ENCODE data around the gene TLK1. TPM values are rescaled to one million over a fixed set of nuclear protein-coding genes. Genes with fewer than 3 reads are reported as not detected.

TLK1 gene
- total and polyA plus RNA-seq, 9 of the 15 experiments (the other 6 are each of a cell fraction or from before 2014, with no cell fraction given), result 20.2 to 101 (median 40.5) TPM

DNA sequence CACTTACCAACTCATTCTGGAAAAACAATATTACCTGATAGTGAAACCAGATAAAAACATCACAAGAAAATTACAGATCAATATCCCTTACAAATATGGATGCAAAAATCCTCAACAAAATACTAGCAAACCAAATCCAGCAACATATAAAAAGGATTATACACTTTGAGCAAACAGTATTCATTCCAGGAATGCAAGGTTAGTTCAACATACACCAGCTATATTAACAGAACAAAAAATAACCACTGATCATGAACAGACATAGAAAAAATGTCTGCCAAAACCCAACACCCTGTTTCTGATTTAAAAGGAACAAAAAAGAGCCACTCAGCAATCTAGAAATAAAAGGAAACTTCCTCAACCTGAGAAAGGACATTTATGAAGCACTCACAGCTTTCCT lies 62.1 kb downstream of the TLK1 start:
- POLR2A ChIA-PET, result interaction anchor here (0.7 to 1.7 kb wide), 4 partner anchors 12 to 332 kb away, joined by 3 to 5 read pairs (median 3); no protein-coding TSS in a partner anchor
- in situ Hi-C loops (cut with MboI), result no loop called here
- H2AFZ ChIP-seq (ENCODE audit: low read depth, low read length), result no peak overlapping the region
- no peak overlapping the region for H3K4me2 ChIP-seq (ENCODE audit: insufficient read depth, low read length)
- TF ChIP-seq RBM17 (IDR thresholded peaks at IDR 0.05; ENCODE audit: borderline replicate concordance, low read depth, low read length) (no peak), ZNF316 (IDR thresholded peaks at IDR 0.05) (peak; percentile 59), TRIM28 (IDR thresholded peaks at IDR 0.05) (peak; percentile 44; the same call in 1 of the 2 replicates), ZNF324 (CRISPR knock-in tag; IDR thresholded peaks at IDR 0.05) (peak; percentile 99), PTBP1 (IDR thresholded peaks at IDR 0.05; ENCODE audit: low read depth, low read length) (no peak), C11orf30 (IDR thresholded peaks at IDR 0.05; ENCODE audit: low read depth) (0 out of 2 replicates have a peak, but pooled peaks have one; percentile 7), FUS (optimal IDR thresholded peaks at IDR 0.05; ENCODE audit: low read depth, low read length) (no peak), SREBF2 (CRISPR knock-in tag; IDR thresholded peaks at IDR 0.05) (no peak), CBX3 (IDR thresholded peaks at IDR 0.05; ENCODE audit: borderline replicate concordance in 1 of 2, low read length in 2 of 2) (peak in 1 of 2 experiments; percentile 68; a peak in 1 of 3 replicates)
- TF ChIP-seq, protein P1, sequence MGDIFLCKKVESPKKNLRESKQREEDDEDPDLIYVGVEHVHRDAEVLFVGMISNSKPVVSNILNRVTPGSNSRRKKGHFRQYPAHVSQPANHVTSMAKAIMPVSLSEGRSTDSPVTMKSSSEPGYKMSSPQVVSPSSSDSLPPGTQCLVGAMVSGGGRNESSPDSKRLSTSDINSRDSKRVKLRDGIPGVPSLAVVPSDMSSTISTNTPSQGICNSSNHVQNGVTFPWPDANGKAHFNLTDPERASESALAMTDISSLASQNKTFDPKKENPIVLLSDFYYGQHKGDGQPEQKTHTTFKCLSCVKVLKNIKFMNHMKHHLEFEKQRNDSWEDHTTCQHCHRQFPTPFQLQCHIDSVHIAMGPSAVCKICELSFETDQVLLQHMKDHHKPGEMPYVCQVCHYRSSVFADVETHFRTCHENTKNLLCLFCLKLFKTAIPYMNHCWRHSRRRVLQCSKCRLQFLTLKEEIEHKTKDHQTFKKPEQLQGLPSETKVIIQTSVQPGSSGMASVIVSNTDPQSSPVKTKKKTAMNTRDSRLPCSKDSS (IDR thresholded peaks at IDR 0.05; ENCODE audit: low read depth, partially characterized antibody), result peak; percentile 64
- TF ChIP-seq, protein P2, sequence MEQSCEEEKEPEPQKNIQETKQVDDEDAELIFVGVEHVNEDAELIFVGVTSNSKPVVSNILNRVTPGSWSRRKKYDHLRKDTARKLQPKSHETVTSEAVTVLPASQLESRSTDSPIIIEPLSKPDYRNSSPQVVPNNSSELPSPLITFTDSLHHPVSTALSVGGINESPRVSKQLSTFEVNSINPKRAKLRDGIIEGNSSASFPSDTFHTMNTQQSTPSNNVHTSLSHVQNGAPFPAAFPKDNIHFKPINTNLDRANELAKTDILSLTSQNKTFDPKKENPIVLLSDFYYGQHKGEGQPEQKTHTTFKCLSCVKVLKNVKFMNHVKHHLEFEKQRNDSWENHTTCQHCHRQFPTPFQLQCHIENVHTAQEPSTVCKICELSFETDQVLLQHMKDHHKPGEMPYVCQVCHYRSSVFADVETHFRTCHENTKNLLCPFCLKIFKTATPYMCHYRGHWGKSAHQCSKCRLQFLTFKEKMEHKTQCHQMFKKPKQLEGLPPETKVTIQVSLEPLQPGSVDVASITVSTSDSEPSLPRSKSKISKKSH (CRISPR knock-in tag; IDR thresholded peaks at IDR 0.05), result peak; percentile 39; the same call in 1 of the 2 replicates
- no peak overlapping the region for H3K27ac ChIP-seq (ENCODE audit: extremely low read depth, low read depth, low read length)
- H3K9ac ChIP-seq (ENCODE audit: insufficient read depth in 1 of 2, low read depth in 2 of 2, low read length in 2 of 2), result no peak overlapping the region
- peaks cover 0 to 4% of the 10 kb centered on the region in 2 experiments; a peak in 1 of 5 replicates for H3K4me1 ChIP-seq (replicated peaks in 1 of 2; ENCODE audit: control insufficient read depth in 2 of 2, insufficient read depth in 2 of 2, low read length in 2 of 2)
- H3K4me3 ChIP-seq, result no peak overlapping the region
- DNase-seq (ENCODE audit: extremely low read depth in 1 of 4, low spot score in 3 of 4) (no peak), FAIRE-seq (no peak), ATAC-seq (no peak)
- H3K9me3 ChIP-seq (replicated peaks; ENCODE audit: control insufficient read depth, insufficient read depth, low read depth, low read length), result peaks cover 19% of the 10 kb centered on the region
- CTCF ChIA-PET (ENCODE audit: low intra/inter-chr PET ratio), result interaction anchor here (0.6 kb wide), 1 partner anchor 15 kb away, joined by 4 read pairs; no protein-coding TSS in a partner anchor
- H4K20me1 ChIP-seq (replicated peaks; ENCODE audit: control insufficient read depth, insufficient read depth, low read length), result no peaks in the 10 kb centered on the region
- peaks cover 96% of the 10 kb centered on the region for H3K79me2 ChIP-seq (ENCODE audit: control insufficient read depth, insufficient read depth, low read length)
- H3K36me3 ChIP-seq (ENCODE audit: control insufficient read depth, insufficient read depth, low read length), result peaks cover 15% of the 10 kb centered on the region; the same call in 2 of the 3 replicates
- intact Hi-C loops (cut with micrococcal nuclease), result no loop called here
- no peaks in the 10 kb centered on the region for H3K9me1 ChIP-seq (ENCODE audit: control insufficient read depth, insufficient read depth, low read length)
- H3K27me3 ChIP-seq (ENCODE audit: control insufficient read depth in 2 of 2, insufficient read depth in 2 of 2, low read length in 2 of 2), result no peaks in the 10 kb centered on the region
- BruUV-seq (replicated peaks), result no TSS peak

All from K562 (cell line).